Measurements from ENCODE around the gene NOTUM. TPM values are rescaled to one million over a fixed set of nuclear protein-coding genes. Genes with fewer than 3 reads are reported as not detected.

The NOTUM gene
- total and polyA plus RNA-seq, 2 donors (not counting 3 experiments of a cell fraction or from before 2014, with no cell fraction given): not detected

GRCh38 chr17:81983639-81984373, 22.8 kb upstream of the NOTUM start:
- H3K9me1 ChIP-seq (replicated peaks; ENCODE audit: control insufficient read depth, extremely low read depth, insufficient read depth, low read length): no peaks in the 10 kb centered on the region
- H2AFZ ChIP-seq (ENCODE audit: low read depth, low read length): no peak overlapping the region
- DNase-seq (ENCODE audit: low read depth, low spot score) (no peak), FAIRE-seq (no peak)
- peaks cover 0 to 18% of the 10 kb centered on the region in 2 experiments for H3K36me3 ChIP-seq (ENCODE audit: control insufficient read depth in 2 of 2, extremely low read depth in 1 of 2, insufficient read depth in 2 of 2, low read length in 2 of 2)
- no peak overlapping the region for H3K4me3 ChIP-seq (replicated peaks in 1 of 3; ENCODE audit: insufficient read depth in 1 of 3, low read depth in 1 of 3, low read length in 3 of 3)
- intact Hi-C loops (cut with micrococcal nuclease) (no loop called here), dilution Hi-C loops (cut with MboI; ENCODE audit: extremely low pct_ligation_motif_present, low sequenced_read_pairs) (no loop called here)
- no peak for TF ChIP-seq GATA2 (IDR thresholded peaks at IDR 0.05; ENCODE audit: insufficient read depth, insufficient read length, low read depth, low read length)
- H4K20me1 ChIP-seq (replicated peaks; ENCODE audit: control insufficient read depth, extremely low read depth, insufficient read depth, low read length): no peaks in the 10 kb centered on the region
- no TSS peak for BruUV-seq (replicated peaks)
- no peaks in the 10 kb centered on the region for H3K79me2 ChIP-seq (ENCODE audit: control insufficient read depth, insufficient read depth, low read length)
- H3K4me2 ChIP-seq (ENCODE audit: insufficient read depth, low read length): no peak overlapping the region
- no peak overlapping the region for H3K27ac ChIP-seq (ENCODE audit: insufficient read depth, low read depth, low read length)
- H3K27me3 ChIP-seq (ENCODE audit: control insufficient read depth in 2 of 2, insufficient read depth in 2 of 2, low read length in 2 of 2): no peaks in the 10 kb centered on the region
- H3K4me1 ChIP-seq (ENCODE audit: control insufficient read depth, extremely low read depth, insufficient read depth, low read length): no peaks in the 10 kb centered on the region
- H3K9me3 ChIP-seq (replicated peaks; ENCODE audit: control insufficient read depth, insufficient read depth, low read length): no peaks in the 10 kb centered on the region
- CTCF ChIA-PET: interaction anchor here (1.2 to 1.8 kb wide), 3 partner anchors 20 to 36 kb away, joined by 3 to 6 read pairs (median 4); no protein-coding TSS in a partner anchor
- H3K9ac ChIP-seq (replicated peaks; ENCODE audit: extremely low read depth, insufficient read depth, low read length): no peak overlapping the region
- POLR2A ChIA-PET: interaction anchor here (0.7 kb wide), 1 partner anchor 29 kb away, joined by 5 read pairs; no protein-coding TSS in a partner anchor

DNA sequence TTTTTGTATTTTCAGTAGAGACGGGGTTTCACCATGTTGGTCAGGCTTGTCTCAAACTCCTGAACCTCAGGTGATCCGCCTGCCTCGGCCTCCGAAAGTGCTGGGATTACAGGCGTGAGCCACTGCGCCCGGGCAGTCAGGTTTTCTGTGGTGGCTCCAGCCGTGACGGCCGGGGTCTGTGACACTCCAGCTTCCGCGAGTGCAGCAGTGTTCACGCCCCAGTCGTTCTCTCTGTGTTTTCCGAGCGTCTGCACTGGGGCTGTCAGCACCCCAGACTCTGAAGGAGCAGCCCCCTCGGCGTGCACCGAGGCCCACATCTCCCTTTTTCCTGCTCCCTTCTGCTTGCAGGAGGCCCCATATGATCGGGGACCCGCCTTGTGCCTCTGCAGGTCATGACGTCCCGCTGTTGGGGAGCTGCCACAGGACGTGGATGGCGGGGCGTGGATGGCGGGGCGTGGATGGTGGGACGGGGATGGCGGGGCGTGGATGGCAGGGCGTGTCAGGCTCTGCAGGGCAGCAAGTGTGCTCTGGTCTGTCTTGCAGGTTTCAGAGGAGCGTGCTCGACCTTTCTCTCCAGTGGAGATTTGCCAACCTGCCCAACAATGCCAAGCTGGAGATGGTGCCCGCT, 22.1 kb upstream of the NOTUM start:
- Histone ChIP-seq H3K4me1 (ENCODE audit: control insufficient read depth, extremely low read depth, insufficient read depth, low read length) (peaks cover 2% of the 10 kb centered on the region), H3K9me3 (replicated peaks; ENCODE audit: control insufficient read depth, insufficient read depth, low read length) (no peaks in the 10 kb centered on the region), H3K9ac (replicated peaks; ENCODE audit: extremely low read depth, insufficient read depth, low read length) (no peak overlapping the region), H2AFZ (ENCODE audit: low read depth, low read length) (no peak overlapping the region), H3K9me1 (replicated peaks; ENCODE audit: control insufficient read depth, extremely low read depth, insufficient read depth, low read length) (no peaks in the 10 kb centered on the region), H3K27me3 (ENCODE audit: control insufficient read depth in 2 of 2, insufficient read depth in 2 of 2, low read length in 2 of 2) (no peaks in the 10 kb centered on the region), H3K4me2 (ENCODE audit: insufficient read depth, low read length) (no peak overlapping the region), H3K4me3 (replicated peaks in 1 of 3; ENCODE audit: insufficient read depth in 1 of 3, low read depth in 1 of 3, low read length in 3 of 3) (no peak overlapping the region), H3K79me2 (ENCODE audit: control insufficient read depth, insufficient read depth, low read length) (no peaks in the 10 kb centered on the region), H3K27ac (ENCODE audit: insufficient read depth, low read depth, low read length) (no peak overlapping the region), H3K36me3 (ENCODE audit: control insufficient read depth in 2 of 2, extremely low read depth in 1 of 2, insufficient read depth in 2 of 2, low read length in 2 of 2) (peaks cover 0 to 18% of the 10 kb centered on the region in 2 experiments), H4K20me1 (replicated peaks; ENCODE audit: control insufficient read depth, extremely low read depth, insufficient read depth, low read length) (no peaks in the 10 kb centered on the region)
- CTCF ChIA-PET: interaction anchor here (1.8 kb wide), 2 partner anchors 24 to 37 kb away, joined by 5 to 6 read pairs; no protein-coding TSS in a partner anchor
- no peak for TF ChIP-seq MAX (IDR thresholded peaks at IDR 0.05; ENCODE audit: insufficient read depth, insufficient read length)
- no peak for TF ChIP-seq EZH2 (IDR thresholded peaks at IDR 0.05; ENCODE audit: borderline replicate concordance, low read depth, low read length, severe bottlenecking)
- TF ChIP-seq FOS (IDR thresholded peaks at IDR 0.05; ENCODE audit: borderline replicate concordance, insufficient read depth, low read length): no peak
- no peak for TF ChIP-seq POLR2A (IDR thresholded peaks at IDR 0.05; ENCODE audit: low read depth, low read length)
- TF ChIP-seq JUN (IDR thresholded peaks at IDR 0.05; ENCODE audit: borderline replicate concordance, insufficient read depth, insufficient read length, low read depth): no peak
- TF ChIP-seq CTCF (IDR thresholded peaks at IDR 0.05; ENCODE audit: extremely low read depth in 1 of 2, insufficient read depth in 1 of 2, low read depth in 1 of 2, low read length in 2 of 2): no peak
- TF ChIP-seq MYC (IDR thresholded peaks at IDR 0.05; ENCODE audit: low read depth, low read length): no peak
- TF ChIP-seq GATA2 (IDR thresholded peaks at IDR 0.05; ENCODE audit: insufficient read depth, insufficient read length, low read depth, low read length): no peak
- TF ChIP-seq POLR2AphosphoS5 (IDR thresholded peaks at IDR 0.05; ENCODE audit: insufficient read depth, low read depth, low read length): no peak
- BruUV-seq (replicated peaks): no TSS peak
- dilution Hi-C loops (cut with MboI; ENCODE audit: extremely low pct_ligation_motif_present, low sequenced_read_pairs) (no loop called here), intact Hi-C loops (cut with micrococcal nuclease) (no loop called here)
- DNase-seq (ENCODE audit: low read depth, low spot score): no peak
- FAIRE-seq: no peak
- POLR2A ChIA-PET: no interaction called here

Data from endothelial cell of umbilical vein (primary cell).